Stromal cell of bone marrow (primary cell): ENCODE measurements around the gene PDP2.
"Not testable (repeated sequence)": the region's sequence is repeated elsewhere in the genome, so short reads cannot be mapped to it uniquely, and the experiment has no call there.

ENCODE experiments used
- DNase-seq: peaks from one replicate; pipeline ENCODE4 v3.0.0-alpha.2; 2012; ENCODE audit warnings: low read depth

Gene PDP2

GRCh38 chr16:66919569-66920298, 39.4 kb downstream of the PDP2 start:
- DNase-seq: no peak

GRCh38 chr16:66920299-66920590, 39.9 kb downstream of the PDP2 start:
- no peak for DNase-seq

GRCh38 chr16:66920924-66921680, 40.8 kb downstream of the PDP2 start:
- no peak for DNase-seq

GRCh38 chr16:66921729-66922450, 41.6 kb downstream of the PDP2 start:
- DNase-seq: no peak

- no peak for DNase-seq
Measured at GRCh38 chr16:66923247-66923731, 43.0 kb downstream of the PDP2 start.

- no peak for DNase-seq
Measured at GRCh38 chr16:66923866-66924265, 43.6 kb downstream of the PDP2 start.

DNA sequence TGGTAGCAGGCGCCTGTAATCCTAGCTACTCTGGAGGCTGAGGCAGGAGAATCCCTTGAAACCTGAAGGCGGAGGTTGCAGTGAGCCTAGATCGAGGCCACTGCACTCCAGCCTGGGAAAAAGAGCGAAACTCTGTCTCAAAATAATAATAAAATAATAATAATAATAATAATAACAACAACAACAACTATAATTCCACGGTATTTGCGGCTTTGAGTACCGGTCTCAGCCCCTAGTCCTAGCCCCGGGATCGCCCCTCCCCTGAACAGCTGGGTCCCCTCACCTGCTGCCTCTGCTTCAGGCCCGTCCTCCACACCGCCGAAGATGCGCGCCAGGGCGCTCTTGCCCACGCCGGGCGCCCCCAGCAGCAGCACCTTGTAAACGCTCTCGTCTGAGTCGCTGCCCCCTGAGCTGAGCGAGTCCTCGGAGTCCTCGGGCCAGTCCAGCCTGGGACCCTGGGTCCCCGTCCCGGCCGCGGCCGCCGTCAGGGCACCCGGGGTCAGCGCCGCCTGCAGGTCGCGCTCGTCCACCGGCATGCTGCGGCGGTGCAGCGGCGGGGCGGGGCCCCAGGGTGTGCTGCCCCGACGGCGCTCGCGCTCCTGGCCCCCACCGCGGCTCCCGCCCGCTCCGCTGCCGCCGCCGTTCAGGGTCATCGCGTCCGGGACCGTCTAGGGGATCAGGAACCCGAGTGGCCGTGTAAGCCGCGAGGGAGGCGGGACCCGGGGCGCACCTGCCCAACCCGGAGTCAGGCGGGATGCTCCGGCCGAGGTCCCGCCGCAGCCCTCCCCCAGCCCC, 44.4 kb downstream of the PDP2 start:
- no peak for DNase-seq

DNA sequence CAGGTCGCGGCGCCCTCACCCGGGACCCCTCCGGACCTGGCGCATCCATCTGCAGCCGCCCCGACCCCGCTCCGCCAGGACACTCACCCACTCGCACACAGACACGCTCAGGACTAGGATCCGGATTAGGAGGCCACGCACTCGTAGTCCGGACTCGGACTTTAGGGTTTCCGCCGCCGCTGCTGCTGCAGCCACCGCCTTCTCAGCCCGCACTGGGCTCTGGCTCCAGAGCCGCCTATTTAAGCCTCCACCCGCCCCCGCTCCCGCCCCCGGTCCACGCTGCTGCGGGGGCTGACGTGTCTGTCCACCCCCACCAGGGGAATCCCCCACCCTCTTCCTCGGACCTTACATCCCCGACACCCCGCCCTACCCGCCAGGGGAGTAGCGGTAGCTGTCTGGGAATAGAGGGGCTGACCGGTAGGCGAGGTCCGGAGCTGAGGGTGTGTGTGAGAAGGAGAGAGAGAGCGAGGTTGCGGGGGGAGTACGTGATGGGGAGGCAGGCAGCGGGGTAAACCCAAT, 45.1 kb downstream of the PDP2 start, which contains the start of gene RRAD:
Gene RRAD, minus strand, starts transcription at position 214 of the 519 bp plus-strand sequence. CDS start 356 bp downstream, outside the sequence.
- DNase-seq: no peak

- DNase-seq: no peak
Measured at GRCh38 chr16:66926171-66926947, 46.0 kb downstream of the PDP2 start.

GRCh38 chr16:66926961-66927436, 46.7 kb downstream of the PDP2 start:
- DNase-seq: peak; percentile 79

- no peak for DNase-seq
Measured at GRCh38 chr16:66927918-66928649, 47.8 kb downstream of the PDP2 start.

DNA sequence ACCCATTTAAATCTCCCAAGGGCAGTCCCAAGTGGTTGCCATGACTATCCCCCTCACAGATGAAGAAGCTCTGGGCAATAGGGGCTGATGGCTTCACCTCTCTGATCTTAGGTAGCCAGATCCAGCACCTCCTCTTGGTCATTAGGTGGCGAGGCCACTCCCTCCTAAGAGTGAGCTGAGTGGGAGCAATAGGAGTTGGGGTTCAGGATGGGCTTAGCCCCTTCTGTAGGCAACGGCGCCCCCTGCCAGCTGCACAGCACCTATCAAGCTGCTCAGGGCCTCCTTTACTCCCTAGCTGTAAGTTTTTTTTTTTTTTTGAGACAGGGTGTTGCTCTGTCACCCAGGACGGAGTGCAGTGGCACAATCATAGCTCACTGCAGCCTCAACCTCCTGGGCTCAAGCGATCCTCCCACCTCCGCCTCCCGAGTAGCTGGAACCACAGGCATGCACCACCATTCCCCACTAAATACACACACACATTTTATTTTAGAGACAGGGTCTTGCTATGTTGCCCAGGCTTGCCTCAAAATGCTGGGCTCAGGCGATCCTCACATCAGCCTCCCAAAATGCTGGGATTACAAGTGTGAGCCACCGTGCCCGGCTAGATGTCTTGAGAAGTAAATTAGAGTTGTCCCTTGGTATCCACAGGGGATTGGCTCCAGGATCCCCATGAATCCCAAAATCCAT, 48.5 kb downstream of the PDP2 start:
- no peak for DNase-seq

DNA sequence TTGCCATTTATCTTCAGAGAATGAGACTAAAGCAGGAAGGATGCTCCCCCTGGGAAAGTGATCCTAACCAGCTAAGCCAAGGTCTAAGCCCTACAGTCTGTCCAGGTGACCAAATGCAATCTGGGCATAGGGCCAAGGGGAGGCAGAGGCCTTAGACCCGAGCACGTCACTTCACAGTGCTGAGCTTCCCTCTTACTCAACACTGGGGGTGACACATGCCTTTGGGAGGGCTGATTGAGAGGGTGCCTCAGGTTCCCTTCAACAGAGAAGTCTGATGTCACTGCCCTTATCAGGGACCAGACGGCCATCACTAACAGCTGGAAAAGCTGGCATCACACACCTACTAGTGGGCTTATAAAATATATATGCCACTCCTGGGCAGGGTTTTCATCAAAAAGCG, 49.9 kb downstream of the PDP2 start:
- DNase-seq: no peak

DNA sequence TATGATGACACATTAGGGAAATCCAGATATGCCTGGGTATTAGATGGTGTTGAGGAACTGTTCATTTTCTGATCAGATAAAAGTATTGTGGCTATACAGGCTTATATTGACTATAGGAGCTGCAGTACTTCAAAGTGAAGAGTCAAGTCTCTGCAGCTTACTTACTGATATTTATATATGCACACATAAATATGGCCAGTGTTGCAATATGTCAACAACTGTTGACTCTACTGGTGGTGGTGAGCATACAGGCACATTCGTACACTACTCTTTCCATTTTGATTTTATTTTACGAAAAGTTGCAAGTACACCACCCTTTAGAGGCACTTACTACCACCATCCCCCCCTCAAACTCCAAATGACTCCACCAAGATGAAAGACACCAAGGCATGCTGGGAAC, 51.4 kb downstream of the PDP2 start:
- DNase-seq: no peak

- no peak for DNase-seq
Measured at GRCh38 chr16:66932076-66932475, 51.8 kb downstream of the PDP2 start.

DNA sequence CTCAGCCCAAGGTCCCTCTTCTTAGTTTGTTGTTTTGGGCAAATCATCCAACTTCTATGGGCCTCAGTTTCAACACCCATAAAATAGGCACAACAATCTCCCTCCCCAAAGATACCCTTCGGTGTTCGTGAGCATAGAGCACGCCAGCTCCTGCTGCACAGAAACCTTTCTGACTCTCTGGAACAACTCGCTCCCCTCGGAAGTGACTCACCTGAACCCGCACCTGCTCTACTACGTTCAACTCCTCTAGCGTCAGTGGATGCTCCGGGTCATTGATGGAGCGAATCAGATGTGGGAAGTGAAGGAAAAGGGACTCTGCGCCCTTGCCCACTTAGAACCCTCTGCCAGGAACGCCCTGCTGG, 53.4 kb downstream of the PDP2 start:
- DNase-seq: no peak

GRCh38 chr16:66934138-66934838, 54.0 kb downstream of the PDP2 start, which contains the start of gene CIAO2B:
Gene CIAO2B (minus strand): TSS chr16:66934402. CDS start chr16:66934364, 38 bp downstream.
- peak; percentile 70 for DNase-seq

- DNase-seq: not testable (repeated sequence)
Measured at GRCh38 chr16:66934839-66935313, 54.6 kb downstream of the PDP2 start.
